HG03520 (cell line): ENCODE data around the gene RASGRF2.

ENCODE experiments used
- ATAC-seq: cut with Tn5 transposase; IDR thresholded peaks from one replicate; pipeline ENCODE4 v1.9.1; 2021; ENCODE audit warnings: mild to moderate bottlenecking, moderate library complexity; ENCODE audit not compliant: unreplicated experiment

Gene RASGRF2, protein sequence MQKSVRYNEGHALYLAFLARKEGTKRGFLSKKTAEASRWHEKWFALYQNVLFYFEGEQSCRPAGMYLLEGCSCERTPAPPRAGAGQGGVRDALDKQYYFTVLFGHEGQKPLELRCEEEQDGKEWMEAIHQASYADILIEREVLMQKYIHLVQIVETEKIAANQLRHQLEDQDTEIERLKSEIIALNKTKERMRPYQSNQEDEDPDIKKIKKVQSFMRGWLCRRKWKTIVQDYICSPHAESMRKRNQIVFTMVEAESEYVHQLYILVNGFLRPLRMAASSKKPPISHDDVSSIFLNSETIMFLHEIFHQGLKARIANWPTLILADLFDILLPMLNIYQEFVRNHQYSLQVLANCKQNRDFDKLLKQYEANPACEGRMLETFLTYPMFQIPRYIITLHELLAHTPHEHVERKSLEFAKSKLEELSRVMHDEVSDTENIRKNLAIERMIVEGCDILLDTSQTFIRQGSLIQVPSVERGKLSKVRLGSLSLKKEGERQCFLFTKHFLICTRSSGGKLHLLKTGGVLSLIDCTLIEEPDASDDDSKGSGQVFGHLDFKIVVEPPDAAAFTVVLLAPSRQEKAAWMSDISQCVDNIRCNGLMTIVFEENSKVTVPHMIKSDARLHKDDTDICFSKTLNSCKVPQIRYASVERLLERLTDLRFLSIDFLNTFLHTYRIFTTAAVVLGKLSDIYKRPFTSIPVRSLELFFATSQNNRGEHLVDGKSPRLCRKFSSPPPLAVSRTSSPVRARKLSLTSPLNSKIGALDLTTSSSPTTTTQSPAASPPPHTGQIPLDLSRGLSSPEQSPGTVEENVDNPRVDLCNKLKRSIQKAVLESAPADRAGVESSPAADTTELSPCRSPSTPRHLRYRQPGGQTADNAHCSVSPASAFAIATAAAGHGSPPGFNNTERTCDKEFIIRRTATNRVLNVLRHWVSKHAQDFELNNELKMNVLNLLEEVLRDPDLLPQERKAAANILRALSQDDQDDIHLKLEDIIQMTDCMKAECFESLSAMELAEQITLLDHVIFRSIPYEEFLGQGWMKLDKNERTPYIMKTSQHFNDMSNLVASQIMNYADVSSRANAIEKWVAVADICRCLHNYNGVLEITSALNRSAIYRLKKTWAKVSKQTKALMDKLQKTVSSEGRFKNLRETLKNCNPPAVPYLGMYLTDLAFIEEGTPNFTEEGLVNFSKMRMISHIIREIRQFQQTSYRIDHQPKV (N-terminal part only)

DNA sequence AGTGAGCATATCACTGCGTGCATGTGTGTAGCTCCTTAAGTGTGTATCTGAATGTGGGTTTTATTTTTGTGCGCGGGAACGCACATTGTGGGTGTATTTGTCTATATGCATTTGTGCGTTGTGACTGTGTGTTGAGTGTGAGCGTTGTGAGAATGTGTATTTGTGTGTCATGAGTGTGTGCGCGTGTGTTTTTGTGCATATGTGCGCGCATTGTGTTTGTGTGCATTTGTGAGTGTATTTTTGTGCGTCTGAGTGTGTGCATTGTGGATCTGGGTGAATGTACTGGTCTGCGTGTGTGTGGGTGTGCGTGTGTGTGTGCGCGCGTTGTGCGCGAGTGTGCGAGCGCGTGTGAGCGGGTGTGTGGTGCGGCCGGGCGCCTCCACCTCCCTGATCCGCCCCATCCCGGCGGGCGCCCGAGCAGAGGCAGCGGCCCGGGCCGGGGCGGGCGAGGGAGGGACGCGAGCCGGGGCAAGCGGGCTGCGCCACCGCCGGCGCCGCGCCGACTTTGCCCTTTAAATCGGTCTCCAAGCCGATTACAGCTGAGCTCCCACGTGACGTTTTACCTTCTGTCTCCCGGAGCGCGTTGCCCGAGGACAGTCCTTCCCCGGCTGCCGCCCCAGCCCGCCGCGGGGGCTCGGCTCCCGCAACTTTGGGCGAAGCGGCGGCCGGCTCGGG, at the start of gene RASGRF2:
Gene RASGRF2 (plus strand): TSS at position 596 of the 675 bp plus-strand sequence. CDS start 376 bp downstream, outside the sequence.
- no peak for ATAC-seq

DNA sequence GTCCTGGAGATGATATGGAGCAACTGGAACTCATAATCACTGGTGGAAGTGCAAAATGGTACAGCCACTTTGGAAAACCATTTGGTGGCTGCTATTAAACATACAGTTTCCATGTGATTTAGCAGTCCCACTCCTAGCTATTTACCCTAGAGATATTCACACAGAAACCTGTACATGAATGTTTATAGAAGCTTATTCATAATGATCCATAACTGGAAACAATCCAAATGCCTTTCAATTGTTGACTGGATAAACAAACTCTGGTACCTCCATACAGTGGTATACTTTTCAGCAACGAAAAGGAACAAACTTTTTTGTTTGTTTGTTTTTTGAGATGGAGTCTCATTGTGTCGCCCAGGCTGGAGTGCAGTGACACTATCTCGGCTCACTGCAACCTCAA, 47.7 kb upstream of the RASGRF2 start:
- no peak for ATAC-seq

DNA sequence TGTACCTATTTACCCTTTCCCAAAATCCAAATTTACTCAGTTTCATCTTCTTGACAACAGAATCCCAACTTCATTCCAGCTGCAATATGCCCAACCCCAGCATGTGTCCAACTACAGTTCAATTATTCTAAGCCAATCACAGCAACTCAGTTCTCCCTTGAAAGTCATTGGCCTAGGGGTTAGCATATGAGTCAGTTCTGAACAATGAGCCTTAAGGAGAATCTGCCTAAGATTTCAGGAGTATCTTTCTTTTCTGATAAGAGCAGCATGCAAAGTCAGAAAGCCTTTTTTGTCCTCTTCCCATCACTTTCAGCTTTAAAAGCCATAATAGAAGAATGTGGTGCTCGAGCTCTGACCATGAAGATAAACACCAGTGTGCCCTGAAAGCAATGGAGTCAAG, 44.4 kb upstream of the RASGRF2 start:
- no peak for ATAC-seq

DNA sequence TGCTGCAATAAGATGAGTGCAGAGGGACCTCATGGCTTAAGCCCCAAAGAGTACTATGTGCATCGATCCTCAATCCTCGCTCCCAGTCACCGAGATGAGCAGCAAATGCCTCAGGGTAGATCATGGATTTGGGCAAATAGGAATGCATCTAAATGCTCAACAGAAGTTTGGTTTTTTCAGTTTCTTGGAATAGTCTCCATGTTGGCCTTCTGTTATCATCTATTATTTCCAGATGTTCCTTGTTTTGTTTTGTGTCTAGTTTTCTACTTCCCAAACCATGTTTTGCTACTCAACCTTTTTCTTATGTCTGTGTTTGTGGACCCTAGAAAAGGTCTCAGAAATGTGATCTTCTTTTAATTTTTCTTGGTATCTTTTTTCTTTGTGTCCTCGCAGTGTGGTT, 43.5 kb upstream of the RASGRF2 start:
- no peak for ATAC-seq

DNA sequence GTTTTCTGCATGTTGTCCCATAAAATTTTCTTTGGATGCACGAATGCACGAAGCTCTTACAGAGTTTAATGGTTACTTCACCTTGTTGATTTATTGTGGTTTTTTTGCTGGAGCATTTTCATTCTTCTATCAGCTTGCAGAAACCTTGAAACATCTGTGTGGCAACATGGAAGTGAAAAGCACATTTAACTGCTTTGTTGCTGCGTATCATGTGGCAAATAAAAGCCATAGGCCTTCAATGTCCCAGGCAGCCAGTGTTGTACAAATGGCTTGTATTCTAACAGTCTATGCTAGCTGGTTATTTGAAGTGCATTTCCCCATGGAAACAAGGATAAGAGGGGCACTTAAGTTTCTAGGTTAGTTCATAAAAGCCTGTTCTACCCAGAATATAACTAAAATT, 42.5 kb upstream of the RASGRF2 start:
- no peak for ATAC-seq

DNA sequence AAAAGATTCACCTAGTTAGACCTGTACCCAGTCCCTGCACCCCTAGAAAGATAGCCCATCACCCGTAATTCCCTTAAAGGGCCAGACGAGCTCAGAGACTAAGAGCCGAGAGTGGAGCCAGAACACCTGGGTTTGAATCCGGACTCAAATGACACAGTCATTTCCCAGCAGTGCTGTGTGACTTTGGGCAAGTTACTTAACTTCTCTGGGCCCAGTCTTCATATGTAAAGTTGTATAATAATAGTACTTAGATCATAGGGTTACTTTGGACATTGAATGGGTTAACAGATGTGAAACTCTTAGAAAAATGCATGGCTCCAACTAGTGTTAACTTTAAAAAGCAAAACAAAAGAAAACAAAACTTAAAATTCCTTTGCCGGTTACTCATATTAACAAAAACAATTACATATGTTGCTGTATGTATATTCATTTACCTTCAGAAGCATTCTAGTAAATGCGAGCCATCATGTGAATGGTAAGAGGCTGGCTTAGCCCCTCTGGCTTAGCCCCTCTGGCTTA, 40.4 kb upstream of the RASGRF2 start:
- ATAC-seq, result no peak

DNA sequence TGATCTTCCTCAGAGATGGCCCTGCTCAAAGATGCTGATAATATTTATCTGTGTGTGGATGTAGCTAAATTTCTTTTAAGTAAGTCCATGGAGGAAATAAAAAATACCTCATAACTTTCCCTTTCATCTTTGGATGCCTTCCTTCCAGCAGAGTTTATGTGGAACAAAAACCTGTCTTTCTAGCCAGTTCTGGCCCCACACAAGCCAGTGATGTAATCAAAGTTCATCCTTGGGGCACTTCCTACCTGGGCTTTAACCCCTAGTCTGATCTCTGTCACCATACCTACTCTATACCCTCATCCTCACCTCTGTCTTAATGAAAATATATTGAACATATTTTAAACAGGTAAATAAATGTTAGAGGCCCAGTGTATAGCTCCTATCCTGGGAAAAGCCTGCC, 39.8 kb upstream of the RASGRF2 start:
- no peak for ATAC-seq

DNA sequence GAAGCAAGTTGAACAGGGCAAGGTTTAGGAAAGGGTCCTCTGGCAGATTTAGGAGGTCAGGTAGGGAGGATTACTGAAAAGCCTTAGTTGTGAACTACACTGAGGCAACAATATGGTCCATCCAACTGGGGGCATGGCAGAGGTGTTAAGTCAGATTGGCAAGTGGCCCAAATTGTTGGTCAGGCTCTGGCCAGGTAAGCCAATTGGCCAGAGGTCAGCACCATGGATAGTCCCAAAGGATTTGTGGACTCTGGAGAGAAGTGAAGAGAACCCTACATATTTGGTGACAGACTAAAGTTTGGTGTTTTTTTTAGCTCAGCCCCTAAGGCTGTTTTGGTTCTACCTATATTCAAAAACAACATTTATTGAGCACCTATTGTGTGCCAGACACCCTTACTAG, 39.1 kb upstream of the RASGRF2 start:
- ATAC-seq, result no peak

DNA sequence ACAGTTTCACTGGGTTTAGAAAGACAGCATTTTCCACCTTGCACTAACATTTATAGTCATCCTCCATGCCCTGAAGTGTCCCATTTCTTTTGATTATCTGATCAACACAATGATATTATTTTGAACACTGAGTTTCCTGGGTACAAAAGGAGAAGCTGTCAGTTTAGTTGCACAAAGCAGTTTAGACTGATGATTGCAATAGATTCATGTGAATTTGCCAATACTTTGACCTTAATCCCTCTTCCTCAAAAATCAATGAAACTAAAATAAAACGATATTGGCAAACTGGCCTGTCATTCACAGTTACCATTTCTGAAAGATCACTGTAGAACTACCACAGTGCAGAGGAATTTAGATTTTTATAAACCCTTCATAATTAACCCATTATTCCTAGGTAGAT, 34.2 kb upstream of the RASGRF2 start:
- ATAC-seq, result no peak

DNA sequence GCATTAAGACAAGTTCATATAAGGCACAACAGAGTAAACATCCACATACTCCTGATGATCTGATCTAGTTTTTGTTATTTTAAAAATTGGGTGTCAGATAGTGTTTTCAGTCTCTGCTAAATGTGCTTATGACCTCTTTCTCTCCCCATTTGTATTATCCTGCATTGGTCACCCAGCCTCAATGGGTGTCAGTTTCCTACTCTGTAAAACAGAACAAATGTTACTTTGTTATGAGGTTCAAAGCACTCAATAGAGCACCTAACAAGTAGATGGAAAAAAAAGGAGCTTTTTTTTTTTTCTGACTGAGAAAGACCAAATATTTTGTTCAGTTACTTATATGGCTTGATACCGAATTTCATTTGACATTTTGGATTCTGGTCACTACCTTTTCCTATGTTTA, 33.6 kb upstream of the RASGRF2 start:
- no peak for ATAC-seq

DNA sequence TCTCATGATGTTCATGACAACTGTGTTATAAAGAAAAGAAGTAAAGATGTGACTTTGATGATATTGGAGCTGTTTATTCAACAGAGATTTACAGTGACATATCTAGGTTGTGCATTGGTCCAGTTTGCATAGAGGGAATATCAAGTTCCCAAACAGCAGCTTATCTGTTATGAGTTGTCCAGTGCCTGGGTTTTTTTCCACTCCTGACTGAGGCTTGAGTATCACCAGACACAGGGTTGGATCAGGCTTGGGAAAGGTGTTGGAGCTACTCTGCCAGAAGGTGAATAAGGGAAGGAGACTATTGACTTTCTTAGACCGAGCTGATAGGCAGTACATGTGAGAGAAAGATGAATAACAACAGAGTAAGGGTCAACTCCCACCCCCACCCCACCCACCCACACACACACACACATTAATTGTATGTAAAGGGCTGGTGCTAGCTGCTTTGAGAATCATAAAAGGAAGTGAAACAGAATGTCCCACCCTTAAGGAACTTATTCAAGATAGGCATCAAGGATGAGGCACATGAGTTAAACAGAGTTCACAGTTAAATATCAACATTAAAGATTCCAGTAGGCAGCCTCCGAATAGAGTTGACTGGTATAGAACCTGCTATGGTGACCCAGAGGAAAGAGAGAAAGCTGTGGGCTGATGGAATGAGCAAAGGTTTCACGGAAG, 33.0 kb upstream of the RASGRF2 start:
- no peak for ATAC-seq

DNA sequence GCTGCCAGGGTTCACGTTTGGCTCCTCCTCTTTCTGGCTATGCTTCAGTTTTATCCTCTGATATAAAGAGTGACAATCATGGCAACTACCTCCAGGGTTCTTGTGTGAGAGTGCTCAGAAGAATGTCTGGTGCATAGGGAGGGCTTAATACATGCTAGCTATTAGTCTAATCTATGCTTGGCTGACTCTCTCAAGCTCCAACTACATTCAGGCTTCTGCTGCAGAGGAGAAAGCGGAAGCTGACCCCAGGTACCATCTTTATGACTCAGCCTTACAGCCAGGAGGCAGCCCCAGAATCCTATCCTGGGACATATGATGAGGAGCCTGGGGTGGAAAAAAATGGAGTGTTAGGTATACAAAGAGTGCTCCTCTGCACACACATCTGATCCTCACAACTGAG, 32.1 kb upstream of the RASGRF2 start:
- no peak for ATAC-seq

DNA sequence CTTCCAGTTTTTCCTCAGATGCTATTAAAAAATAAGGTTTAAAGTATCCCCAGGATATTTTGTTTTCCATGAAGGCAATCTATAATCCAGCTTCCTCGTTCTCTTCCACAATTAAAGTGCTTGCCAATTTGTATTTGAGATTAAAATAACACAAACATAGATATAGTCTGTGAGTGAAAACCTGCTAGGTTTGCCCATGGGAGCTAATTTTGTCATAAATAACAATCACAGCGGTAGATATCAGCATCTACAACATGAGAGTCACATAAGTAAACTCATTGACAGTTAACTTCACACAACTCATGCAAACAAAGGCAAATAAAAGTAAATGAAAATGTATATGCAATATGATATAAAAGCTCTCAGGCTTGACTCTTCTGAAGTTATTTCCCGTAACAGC, 29.2 kb upstream of the RASGRF2 start:
- ATAC-seq, result no peak

DNA sequence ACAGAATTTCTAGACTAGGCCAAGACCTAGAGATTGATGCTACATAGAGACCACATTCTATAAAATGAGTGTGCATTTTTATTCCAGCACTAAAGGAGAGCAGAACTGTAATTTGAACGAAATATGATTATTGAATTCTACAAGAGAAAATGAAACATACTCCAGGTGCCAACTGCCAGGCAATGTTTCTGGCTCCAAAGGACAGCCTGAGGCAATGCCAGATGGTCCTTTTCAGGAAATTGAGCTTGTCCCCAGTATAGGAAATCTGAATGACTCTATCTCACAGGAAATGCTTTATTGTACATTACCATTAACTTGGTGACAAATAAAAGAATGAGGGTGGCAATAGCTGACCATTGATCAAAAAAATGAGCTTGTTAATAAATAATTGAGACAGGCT, 28.8 kb upstream of the RASGRF2 start:
- no peak for ATAC-seq

DNA sequence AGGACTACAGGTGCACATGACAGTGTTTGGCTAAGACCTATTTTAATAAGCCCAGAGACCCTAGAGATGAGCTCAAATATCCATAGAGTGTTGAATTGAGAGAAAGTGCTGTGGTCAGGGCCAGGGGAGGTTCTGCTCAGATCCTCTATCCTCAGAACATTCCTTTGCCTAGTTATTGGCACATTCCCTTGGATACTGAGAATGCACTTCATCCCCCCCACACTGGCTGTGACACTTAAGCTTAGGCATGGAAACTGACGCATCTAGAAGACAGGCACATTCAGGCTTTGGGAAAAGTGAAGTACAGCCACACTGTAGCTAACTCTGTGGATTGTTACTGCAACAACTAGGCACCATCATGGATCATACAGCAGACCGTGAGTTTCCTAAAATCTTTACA, 27.1 kb upstream of the RASGRF2 start:
- no peak for ATAC-seq

DNA sequence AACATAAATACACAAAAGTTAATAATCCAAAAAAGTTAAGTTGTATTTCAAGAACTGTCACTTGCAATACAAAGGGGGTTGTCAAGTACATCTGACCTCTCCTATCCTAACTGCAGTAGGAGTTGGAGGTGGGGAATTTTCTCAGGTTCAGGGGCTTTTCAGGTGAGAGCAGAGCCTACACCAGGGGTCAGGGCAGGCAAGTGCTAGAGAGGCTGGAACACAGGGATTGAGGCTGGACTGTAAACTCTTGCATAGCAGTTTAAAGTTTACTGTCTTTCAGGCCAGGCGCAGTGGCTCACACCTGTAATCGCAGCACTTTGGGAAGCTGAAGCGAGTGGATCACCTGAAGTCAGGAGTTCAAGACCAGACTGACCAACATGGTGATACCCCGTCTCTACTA, 25.4 kb upstream of the RASGRF2 start:
- no peak for ATAC-seq

DNA sequence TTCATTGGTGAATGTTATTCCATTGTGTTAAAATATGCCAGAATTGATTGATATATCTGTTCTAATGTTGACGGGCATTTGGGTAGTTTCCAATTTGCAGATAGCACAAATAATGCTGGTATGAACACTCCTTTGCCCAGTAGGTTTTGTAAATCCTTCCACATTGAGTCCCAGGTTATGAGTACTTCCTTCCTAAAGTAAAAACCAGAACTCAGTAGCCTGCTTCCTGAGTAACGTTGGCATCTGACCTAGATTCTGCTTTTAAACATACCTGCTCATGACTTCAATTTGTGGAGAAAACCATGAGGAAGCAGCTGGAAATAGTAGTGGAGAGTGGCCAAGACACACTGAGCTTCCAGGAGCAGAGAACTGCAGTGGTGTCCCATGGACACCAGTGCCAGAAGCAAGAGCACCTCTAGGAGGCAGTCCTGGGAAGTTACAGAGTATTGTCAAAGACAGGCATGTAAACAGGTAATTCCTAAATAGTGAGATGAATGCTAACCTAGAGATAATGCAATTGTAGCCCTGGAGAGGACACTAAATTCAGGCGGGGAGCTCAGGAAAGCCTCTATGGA, 24.3 kb upstream of the RASGRF2 start:
- ATAC-seq, result no peak

DNA sequence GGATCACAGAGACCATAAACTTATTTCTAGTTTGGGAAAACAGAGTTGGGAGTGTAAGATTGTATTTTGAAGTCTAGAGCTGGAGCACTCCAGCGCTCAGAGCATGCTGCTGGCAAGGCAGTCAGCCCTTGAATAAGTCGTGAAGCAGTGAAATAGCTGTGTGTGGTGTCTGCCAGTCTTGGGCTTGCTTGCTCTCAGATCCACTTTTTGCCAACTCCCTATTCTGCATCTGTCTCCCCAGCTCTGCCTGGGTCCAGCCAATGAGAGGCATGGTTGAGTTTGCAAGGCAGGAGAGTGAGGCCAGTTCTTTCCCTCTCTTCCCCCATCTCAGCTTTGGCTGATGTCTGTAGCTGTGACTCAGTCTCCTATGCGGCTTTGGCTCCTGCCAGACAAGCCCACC, 23.3 kb upstream of the RASGRF2 start:
- ATAC-seq, result no peak

DNA sequence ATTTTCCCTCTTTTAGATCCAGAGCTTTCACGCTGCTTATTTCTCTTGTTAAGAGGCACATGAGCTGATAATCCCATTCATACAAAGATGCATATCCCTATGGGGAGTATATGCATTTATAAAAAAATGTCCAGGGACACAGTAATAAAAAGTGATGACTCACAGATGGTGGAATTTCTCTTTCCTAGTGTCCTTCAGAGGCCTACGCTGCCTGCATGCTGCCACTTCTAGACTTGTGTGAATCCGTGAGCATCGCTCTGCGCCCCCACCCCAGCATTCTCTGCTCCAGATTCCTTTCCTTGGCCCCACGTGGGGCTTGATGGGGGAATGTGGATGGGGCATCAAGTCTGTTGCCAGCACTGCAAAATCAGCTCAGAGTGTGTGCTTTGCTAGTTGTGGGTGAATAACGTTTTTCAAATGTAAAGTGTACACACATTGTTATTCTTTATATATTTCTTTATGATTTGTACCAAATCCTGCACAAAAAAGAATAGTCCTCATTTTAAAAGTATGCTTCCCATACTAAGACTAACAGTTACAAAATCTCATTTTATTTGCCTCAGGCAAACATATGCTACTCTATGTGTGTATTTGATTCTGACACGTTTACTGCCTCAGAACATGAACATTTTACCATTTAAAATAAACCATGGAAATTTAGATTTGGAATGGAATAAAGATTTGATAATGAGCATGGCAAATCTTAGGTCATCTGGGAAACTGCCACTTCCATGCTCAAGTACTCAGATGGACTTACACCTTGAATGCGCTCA, 22.4 kb upstream of the RASGRF2 start:
- ATAC-seq, result no peak
